Gastroesophageal sphincter (tissue), 4 donors: Measurements from ENCODE around the gene GORAB. TPM values are rescaled to one million over a fixed set of nuclear protein-coding genes. Genes with fewer than 3 reads are reported as not detected.
A peak's percentile ranks its signal among the peaks of the same experiment; 100 is the strongest.

Source experiments
- ATAC-seq: fragments of 150-250 bp; one replicate; pipeline ENCODE4 v1.9.1; 2016; ENCODE audit warnings: mild to moderate bottlenecking, moderate library complexity
- H3K27ac ChIP-seq, 4 donors: fragments of 200-600 bp; sonication (generic) in 3 of 4; 1 replicate in 3 of 4; 2 replicates in 1 of 4; pipeline ENCODE4 v1.5.1; 2016 to 2019
- H3K27me3 ChIP-seq: fragments of 200-600 bp; sonication (generic); one replicate; pipeline ENCODE4 v1.5.1; 2019
- H3K36me3 ChIP-seq, 2 donors: fragments of 200-600 bp; sonication (generic); one replicate each; pipeline ENCODE4 v1.5.1; 2019; ENCODE audit warnings: control low read depth in 1 of 2
- H3K4me1 ChIP-seq, 3 donors: fragments of 200-600 bp; sonication (generic); 1 replicate in 2 of 3; 2 replicates in 1 of 3; pipeline ENCODE4 v1.5.1; 2016 to 2019; ENCODE audit warnings: control low read depth in 2 of 3
- H3K4me3 ChIP-seq, 2 donors: fragments of 200-600 bp; sonication (generic); one replicate each; pipeline ENCODE4 v1.5.1; 2019; ENCODE audit warnings: mild to moderate bottlenecking in 1 of 2, moderate library complexity in 1 of 2
- H3K9me3 ChIP-seq, 3 donors: fragments of 200-600 bp; sonication (generic); one replicate each; pipeline ENCODE4 v1.5.1; 2017 to 2019; ENCODE audit warnings: control low read depth in 2 of 3
- CTCF ChIP-seq, 4 experiments: fragments of 200-600 bp in 2 of 4; fragments of 450-650 bp in 2 of 4; sonication (generic) in 1 of 4; IDR thresholded peaks; one replicate each; pipeline ENCODE4 v1.5.1; 2017 to 2019; ENCODE audit warnings: antibody characterized with exemption in 4 of 4, mild to moderate bottlenecking in 2 of 4, moderate library complexity in 2 of 4
- EP300 ChIP-seq: sonication (generic); formaldehyde crosslinking; IDR thresholded peaks from one replicate; pipeline ENCODE4 v1.6.1; 2017; ENCODE audit warnings: antibody characterized with exemption, mild to moderate bottlenecking
- POLR2A ChIP-seq, 2 donors: fragments of 450-650 bp; IDR thresholded peaks; one replicate each; pipeline ENCODE4 v1.6.1; 2017; ENCODE audit warnings: antibody characterized with exemption in 2 of 2, mild to moderate bottlenecking in 2 of 2, moderate library complexity in 1 of 2
- POLR2AphosphoS5 ChIP-seq: sonication (generic); formaldehyde crosslinking; IDR thresholded peaks from one replicate; pipeline ENCODE4 v1.6.1; 2017; ENCODE audit warnings: antibody characterized with exemption
- WGBS, 2 donors: methylation state at CpG; one replicate each; pipeline ENCODE4 v1.1.5; 2018; ENCODE audit warnings: low coverage in 1 of 2; 5-methylcytosine and 5-hydroxymethylcytosine counted together
- total RNA-seq, 4 donors: library from RNA; depleted of rRNA; stranded (reverse); fragments of >200 nt; gene quantifications; one replicate each; pipeline ENCODE4 v1.1.0, GENCODE V29; 2016

The GORAB gene
- total RNA-seq, 4 donors from 2014 or later, result 5.9 to 18.0 (median 8.8) TPM

- 19 to 23% methylated on average over 9 to 11 of the region's 11 CpGs for WGBS, 2 donors
- Histone ChIP-seq H3K36me3 (no peaks in the 10 kb centered on the region), H3K27ac (peak overlapping the region in 3 of 4 donors; percentile 35 to 50 (median 43)), H3K27me3 (peaks cover 5% of the 10 kb centered on the region), H3K4me1 (peaks cover 0 to 8% (median 0%) of the 10 kb centered on the region in 3 donors), H3K9me3 (no peaks in the 10 kb centered on the region), H3K4me3 (peak overlapping the region; percentile 20 to 24)
- peak; percentile 64 for ATAC-seq
- TF ChIP-seq POLR2A (IDR thresholded peaks at IDR 0.05) (no peak), CTCF (IDR thresholded peaks at IDR 0.05) (no peak), POLR2AphosphoS5 (peak; percentile 61), EP300 (no peak)
These were observed 54.6 kb downstream of the GORAB start for GRCh38 chr1:170586321-170587252.

- TF ChIP-seq EP300 (no peak), CTCF (IDR thresholded peaks at IDR 0.05) (no peak), POLR2A (IDR thresholded peaks at IDR 0.05) (no peak), POLR2AphosphoS5 (no peak)
- 20 to 50% methylated on average over 1 to 2 of the region's 4 CpGs for WGBS, 2 donors
- Histone ChIP-seq H3K4me3 (peak overlapping the region in 1 of 2 donors; percentile 20), H3K36me3 (no peaks in the 10 kb centered on the region), H3K27ac (peak overlapping the region in 3 of 4 donors; percentile 35 to 48 (median 43)), H3K9me3 (no peaks in the 10 kb centered on the region), H3K27me3 (peaks cover 5% of the 10 kb centered on the region), H3K4me1 (peaks cover 0 to 8% (median 0%) of the 10 kb centered on the region in 3 donors)
- peak; percentile 13 for ATAC-seq
These were observed 55.3 kb downstream of the GORAB start for GRCh38 chr1:170587253-170587593.

GRCh38 chr1:170590921-170591705 lies 59.1 kb downstream of the GORAB start:
- WGBS, 2 donors, result 45 to 46% methylated on average over 11 to 13 of the region's 13 CpGs
- no peak for TF ChIP-seq POLR2A (IDR thresholded peaks at IDR 0.05)
- ATAC-seq, result no peak
- H3K27ac ChIP-seq, result no peak overlapping the region
- no peak overlapping the region for H3K4me3 ChIP-seq
- H3K4me1 ChIP-seq, result peaks cover 0 to 7% (median 0%) of the 10 kb centered on the region in 3 donors
- no peaks in the 10 kb centered on the region for H3K36me3 ChIP-seq
- H3K27me3 ChIP-seq, result peaks cover 5% of the 10 kb centered on the region
- peaks cover 0 to under 1% (median 0%) of the 10 kb centered on the region in 3 donors for H3K9me3 ChIP-seq

- Histone ChIP-seq H3K27ac (no peak overlapping the region), H3K27me3 (peaks cover 5% of the 10 kb centered on the region), H3K36me3 (no peaks in the 10 kb centered on the region), H3K4me1 (no peaks in the 10 kb centered on the region), H3K4me3 (no peak overlapping the region), H3K9me3 (peaks cover 0 to 16% (median 0%) of the 10 kb centered on the region in 3 donors)
- no peak for TF ChIP-seq EP300
- no peak for TF ChIP-seq CTCF (IDR thresholded peaks at IDR 0.05)
- TF ChIP-seq POLR2A (IDR thresholded peaks at IDR 0.05), result no peak
- no peak for TF ChIP-seq POLR2AphosphoS5
- ATAC-seq, result no peak
- WGBS, 2 donors, result 67 to 88% methylated on average over 2 of the region's 2 CpGs
These were observed 60.7 kb downstream of the GORAB start for GRCh38 chr1:170592591-170593111.
